HCT116 (cell line): ENCODE data around the gene SESN3. TPM values are rescaled to one million over a fixed set of nuclear protein-coding genes. Genes with fewer than 3 reads are reported as not detected.

Experiments used
- ATAC-seq: fragments of 200-7000 bp; cut with Tn5 transposase; 2 replicates; pipeline ENCODE4 v1.9.1; 2020; ENCODE audit warnings: mild to moderate bottlenecking, moderate library complexity
- BruUV-seq: library from RNA; stranded (reverse); fragments of 400-500 nt; replicated peaks from 2 replicates; lab custom pipeline; 2021; lab: Mats Ljungman, UMichigan
- CTCF ChIA-PET: fragments of 300-600 bp; sonication (Branson Sonifier 250); formaldehyde crosslinking; loops from one replicate; lab custom pipeline; 2021; ENCODE audit warnings: antibody characterized with exemption; lab: Charles Lee
- POLR2A ChIA-PET: fragments of 300-600, 350-600 bp; sonication (Branson Sonifier 250); formaldehyde crosslinking; loops from one replicate; lab custom pipeline; 2021; ENCODE audit warnings: antibody characterized with exemption; lab: Charles Lee
- RAD21 ChIA-PET, 2 experiments: fragments of 300-600 bp; sonication (Branson Sonifier 250); formaldehyde crosslinking; loops; one replicate each; lab custom pipeline; 2023; ENCODE audit warnings: low total read pairs in 2 of 2; ENCODE audit not compliant: uncharacterized antibody in 2 of 2, unreplicated experiment in 2 of 2, low non-redundant PET in 1 of 2; lab: Charles Lee
- DNase-seq: peaks from one replicate; pipeline ENCODE4 v3.0.0-alpha.2; 2010; ENCODE audit warnings: low read depth, low spot score
- H2AFZ ChIP-seq: fragments of 200-600 bp; shearing (Covaris generic), sonication (generic); 2 replicates; pipeline ENCODE4 v1.6.1; 2017; ENCODE audit warnings: low read depth, mixed run types, mixed read lengths, antibody characterized with exemption, low read length; ENCODE audit not compliant: poor library complexity, severe bottlenecking
- H3K27ac ChIP-seq: 2 replicates; pipeline ENCODE4 v1.5.1; 2012; ENCODE audit warnings: low read depth, low read length
- H3K27me3 ChIP-seq: fragments of 200-600 bp; sonication (generic); 2 replicates; pipeline ENCODE4 v1.6.1; 2016; ENCODE audit warnings: mixed run types, low read length, mixed read lengths; ENCODE audit not compliant: insufficient read depth
- H3K36me3 ChIP-seq, 2 experiments: fragments of 200-500 bp in 1 of 2; fragments of 200-600 bp in 1 of 2; sonication (Bioruptor generic) in 1 of 2; sonication (generic) in 1 of 2; 2 replicates each; pipeline versions ENCODE4 v1.5.1 to v1.6.1; 2014 to 2016; ENCODE audit warnings: low read length in 2 of 2, inconsistent platforms in 1 of 2, mixed read lengths in 1 of 2, mixed run types in 1 of 2; ENCODE audit not compliant: insufficient read depth in 2 of 2, control insufficient read depth in 1 of 2
- H3K4me1 ChIP-seq, 2 experiments: fragments of 200-600 bp in 1 of 2; sonication (generic) in 1 of 2; 2 replicates each; pipeline versions ENCODE4 v1.5.1 to v1.6.1; 2012 to 2017; ENCODE audit warnings: low read length in 2 of 2, inconsistent platforms in 1 of 2, mild to moderate bottlenecking in 1 of 2, mixed read lengths in 1 of 2, mixed run types in 1 of 2, moderate library complexity in 1 of 2; ENCODE audit not compliant: insufficient read depth in 2 of 2, control insufficient read depth in 1 of 2
- H3K4me2 ChIP-seq: fragments of 200-600 bp; sonication (generic); 2 replicates; pipeline ENCODE4 v1.6.1; 2017; ENCODE audit warnings: mixed run types, low read length, mixed read lengths
- H3K4me3 ChIP-seq, 2 experiments: fragments of 200-600 bp in 1 of 2; sonication (generic) in 1 of 2; replicated peaks in 1 of 2; 2 replicates each; pipeline ENCODE4 v1.5.1; 2011 to 2016; ENCODE audit warnings: low read length in 2 of 2, control low read depth in 1 of 2, low read depth in 1 of 2, mild to moderate bottlenecking in 1 of 2, mixed read lengths in 1 of 2, mixed run types in 1 of 2
- H3K79me2 ChIP-seq: fragments of 200-600 bp; sonication (generic); 2 replicates; pipeline ENCODE4 v1.6.1; 2017; ENCODE audit warnings: mild to moderate bottlenecking, mixed run types, low read length, moderate library complexity, mixed read lengths; ENCODE audit not compliant: insufficient read depth
- H3K9ac ChIP-seq: fragments of 200-600 bp; sonication (generic); 2 replicates; pipeline ENCODE4 v1.6.1; 2016; ENCODE audit warnings: low read length, mixed read lengths
- H3K9me2 ChIP-seq: fragments of 200-600 bp; sonication (generic), shearing (Covaris generic); 2 replicates; pipeline ENCODE4 v1.6.1; 2017; ENCODE audit warnings: mixed run types, mild to moderate bottlenecking, moderate library complexity; ENCODE audit not compliant: insufficient read depth
- H3K9me3 ChIP-seq, 2 experiments: fragments of 200-500 bp in 1 of 2; fragments of 200-600 bp in 1 of 2; sonication (Bioruptor generic) in 1 of 2; sonication (generic) in 1 of 2; 2 replicates each; pipeline ENCODE4 v1.6.1; 2014 to 2017; ENCODE audit warnings: low read length in 2 of 2, mixed read lengths in 2 of 2, inconsistent platforms in 1 of 2, low read depth in 1 of 2, mild to moderate bottlenecking in 1 of 2, mixed run types in 1 of 2, moderate library complexity in 1 of 2; ENCODE audit not compliant: control insufficient read depth in 1 of 2, insufficient read depth in 1 of 2
- H4K20me1 ChIP-seq: fragments of 200-600 bp; sonication (generic), shearing (Covaris generic); 2 replicates; pipeline ENCODE4 v1.6.1; 2017; ENCODE audit warnings: mixed run types, mild to moderate bottlenecking, moderate library complexity; ENCODE audit not compliant: insufficient read depth
- CBX3 ChIP-seq: IDR thresholded peaks from 2 replicates; pipeline ENCODE4 v1.6.1; 2012; ENCODE audit warnings: low read depth
- CEBPB ChIP-seq: IDR thresholded peaks from 2 replicates; pipeline ENCODE4 v1.6.1; 2012; ENCODE audit warnings: low read depth
- POLR2A ChIP-seq: IDR thresholded peaks from 2 replicates; pipeline ENCODE4 v1.7.0; 2011; ENCODE audit warnings: borderline replicate concordance; ENCODE audit not compliant: insufficient read depth, insufficient read length; ENCODE audit errors: extremely low read depth
- POLR2AphosphoS5 ChIP-seq: IDR thresholded peaks from 2 replicates; pipeline ENCODE4 v1.6.1; 2011; ENCODE audit warnings: mild to moderate bottlenecking, low read depth, low read length, moderate library complexity
- RAD21 ChIP-seq: IDR thresholded peaks from 2 replicates; pipeline ENCODE4 v1.6.1; 2012; ENCODE audit warnings: low read depth, mild to moderate bottlenecking
- TCF7L2 ChIP-seq: IDR thresholded peaks from 2 replicates; pipeline ENCODE4 v1.7.0; 2011; ENCODE audit warnings: borderline replicate concordance, inconsistent platforms; ENCODE audit not compliant: insufficient read depth, insufficient read length; ENCODE audit errors: extremely low read depth
- ZBTB33 ChIP-seq: IDR thresholded peaks from 2 replicates; pipeline ENCODE4 v1.6.1; 2011; ENCODE audit warnings: mild to moderate bottlenecking, low read length, moderate library complexity; ENCODE audit not compliant: insufficient replicate concordance; ENCODE audit errors: extremely low read depth
- intact Hi-C: fragments of 100-400 bp; cut with micrococcal nuclease; formaldehyde crosslinking; loops from 2 replicates; pipeline ENCODE4 v1.10.0; 2022
- total RNA-seq: library from RNA; stranded (reverse); gene quantifications from one replicate; pipeline ENCODE4 v1.2.1, GENCODE V29; 2021; ENCODE audit not compliant: unreplicated experiment

Gene SESN3
- total RNA-seq, 1 experiment from 2014 or later: 4.2 TPM

GRCh38 chr11:95128602-95129001 is 102.4 kb downstream of the SESN3 start:
- no peaks in the 10 kb centered on the region for H3K36me3 ChIP-seq
- H3K79me2 ChIP-seq: no peaks in the 10 kb centered on the region
- ATAC-seq: no peak
- H3K4me3 ChIP-seq: no peak overlapping the region
- no peak overlapping the region for H3K27ac ChIP-seq
- intact Hi-C loops: no loop called here
- H3K4me1 ChIP-seq: peaks cover 5 to 7% of the 10 kb centered on the region in 2 experiments; a peak in 2 of 4 replicates
- H3K9me3 ChIP-seq: no peaks in the 10 kb centered on the region
- H2AFZ ChIP-seq: no peak overlapping the region
- no peak for TF ChIP-seq ZBTB33
- TF ChIP-seq CBX3: no peak
- TF ChIP-seq POLR2AphosphoS5: no peak
- no peaks in the 10 kb centered on the region for H3K9me2 ChIP-seq
- H3K4me2 ChIP-seq: no peak overlapping the region
- ChIA-PET POLR2A (no interaction called here), CTCF (no interaction called here), RAD21 (no interaction called here)
- BruUV-seq: no TSS peak
- H3K27me3 ChIP-seq: no peaks in the 10 kb centered on the region
- no peaks in the 10 kb centered on the region for H4K20me1 ChIP-seq
- no peak for DNase-seq
- H3K9ac ChIP-seq: no peak overlapping the region

- no peak overlapping the region for H3K4me2 ChIP-seq
- H3K27ac ChIP-seq: no peak overlapping the region
- H3K9ac ChIP-seq: no peak overlapping the region
- no TSS peak for BruUV-seq
- no peaks in the 10 kb centered on the region for H3K27me3 ChIP-seq
- ATAC-seq (no peak), DNase-seq (no peak)
- CTCF ChIA-PET: no interaction called here
- no peaks in the 10 kb centered on the region for H3K9me3 ChIP-seq
- TF ChIP-seq RAD21 (no peak), POLR2A (no peak), ZBTB33 (no peak), CEBPB (no peak), TCF7L2 (no peak)
- RAD21 ChIA-PET: no interaction called here
- H2AFZ ChIP-seq: no peak overlapping the region
- POLR2A ChIA-PET: no interaction called here
- peaks cover 42% of the 10 kb centered on the region in 2 experiments for H3K4me1 ChIP-seq
- H4K20me1 ChIP-seq: no peaks in the 10 kb centered on the region
- H3K79me2 ChIP-seq: peaks cover 9% of the 10 kb centered on the region; the same call in 1 of the 2 replicates
- intact Hi-C loops: no loop called here
- no peaks in the 10 kb centered on the region for H3K36me3 ChIP-seq
- no peak overlapping the region for H3K4me3 ChIP-seq
- H3K9me2 ChIP-seq: no peaks in the 10 kb centered on the region
These were observed 107.4 kb downstream of the SESN3 start for GRCh38 chr11:95123556-95123955.
